Activated naive CD8-positive, alpha-beta T cell (primary cell): ENCODE measurements around the gene VEGFC.

ENCODE experiments used
- H3K27ac Mint-ChIP-seq: one replicate; pipeline ENCODE4 v1.8.0; 2021; ENCODE audit warnings: mixed read lengths
- H3K27me3 Mint-ChIP-seq: one replicate; pipeline ENCODE4 v1.8.0; 2021; ENCODE audit warnings: mixed read lengths
- H3K36me3 Mint-ChIP-seq: one replicate; pipeline ENCODE4 v1.8.0; 2021; ENCODE audit warnings: mixed read lengths
- H3K4me1 Mint-ChIP-seq: one replicate; pipeline ENCODE4 v1.8.0; 2021; ENCODE audit warnings: low read depth, mixed read lengths
- H3K4me3 Mint-ChIP-seq: one replicate; pipeline ENCODE4 v1.8.0; 2021; ENCODE audit warnings: mild to moderate bottlenecking, mixed read lengths
- H3K9me3 Mint-ChIP-seq: one replicate; pipeline ENCODE4 v1.8.0; 2021; ENCODE audit warnings: low read depth, mixed read lengths

VEGFC gene, protein sequence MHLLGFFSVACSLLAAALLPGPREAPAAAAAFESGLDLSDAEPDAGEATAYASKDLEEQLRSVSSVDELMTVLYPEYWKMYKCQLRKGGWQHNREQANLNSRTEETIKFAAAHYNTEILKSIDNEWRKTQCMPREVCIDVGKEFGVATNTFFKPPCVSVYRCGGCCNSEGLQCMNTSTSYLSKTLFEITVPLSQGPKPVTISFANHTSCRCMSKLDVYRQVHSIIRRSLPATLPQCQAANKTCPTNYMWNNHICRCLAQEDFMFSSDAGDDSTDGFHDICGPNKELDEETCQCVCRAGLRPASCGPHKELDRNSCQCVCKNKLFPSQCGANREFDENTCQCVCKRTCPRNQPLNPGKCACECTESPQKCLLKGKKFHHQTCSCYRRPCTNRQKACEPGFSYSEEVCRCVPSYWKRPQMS

GRCh38 chr4:176792326-176793059 is at the start of gene VEGFC:
Gene VEGFC (minus strand): TSS chr4:176792922. CDS start chr4:176792311, 611 bp downstream.
- Mint-ChIP-seq H3K4me3 (peak within 1 kb of the TSS; percentile 65), H3K27me3 (peaks cover 36% of the 10 kb centered on the region), H3K9me3 (no peaks in the 10 kb centered on the region), H3K36me3 (no peaks in the 10 kb centered on the region), H3K4me1 (peaks cover 11% of the 10 kb centered on the region), H3K27ac (no peak within 1 kb of the TSS)

DNA sequence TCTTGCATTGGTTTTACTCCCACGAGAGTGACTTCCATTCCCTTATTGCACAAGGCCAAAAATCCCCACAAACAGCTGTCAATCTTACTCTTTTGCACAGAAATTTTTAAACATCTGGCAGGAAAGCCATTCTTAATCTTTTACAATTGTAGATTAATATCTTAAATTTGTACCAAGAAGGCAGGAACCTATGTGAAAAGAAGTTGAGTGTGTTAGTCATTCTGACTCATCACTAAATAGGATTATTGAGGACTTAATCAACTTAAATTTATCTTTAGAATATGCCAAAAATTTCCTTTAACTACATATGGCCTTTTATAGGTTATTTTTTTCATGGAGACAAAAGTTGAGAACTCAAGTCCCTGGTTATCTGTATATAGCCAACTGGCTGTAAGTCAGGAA is 49.0 kb upstream of the VEGFC start:
- H3K4me1 Mint-ChIP-seq = no peaks in the 10 kb centered on the region
- H3K27ac Mint-ChIP-seq = no peak overlapping the region
- H3K36me3 Mint-ChIP-seq = no peaks in the 10 kb centered on the region
- no peaks in the 10 kb centered on the region for H3K27me3 Mint-ChIP-seq
- H3K9me3 Mint-ChIP-seq = no peaks in the 10 kb centered on the region
- no peak overlapping the region for H3K4me3 Mint-ChIP-seq

GRCh38 chr4:176840166-176840565 is 47.4 kb upstream of the VEGFC start:
- no peak overlapping the region for H3K4me3 Mint-ChIP-seq
- H3K36me3 Mint-ChIP-seq = no peaks in the 10 kb centered on the region
- no peaks in the 10 kb centered on the region for H3K9me3 Mint-ChIP-seq
- H3K27ac Mint-ChIP-seq = no peak overlapping the region
- H3K27me3 Mint-ChIP-seq = no peaks in the 10 kb centered on the region
- no peaks in the 10 kb centered on the region for H3K4me1 Mint-ChIP-seq

GRCh38 chr4:176839656-176840055 is 46.9 kb upstream of the VEGFC start:
- H3K36me3 Mint-ChIP-seq = no peaks in the 10 kb centered on the region
- no peaks in the 10 kb centered on the region for H3K27me3 Mint-ChIP-seq
- no peak overlapping the region for H3K27ac Mint-ChIP-seq
- H3K4me1 Mint-ChIP-seq = no peaks in the 10 kb centered on the region
- H3K4me3 Mint-ChIP-seq = no peak overlapping the region
- no peaks in the 10 kb centered on the region for H3K9me3 Mint-ChIP-seq

DNA sequence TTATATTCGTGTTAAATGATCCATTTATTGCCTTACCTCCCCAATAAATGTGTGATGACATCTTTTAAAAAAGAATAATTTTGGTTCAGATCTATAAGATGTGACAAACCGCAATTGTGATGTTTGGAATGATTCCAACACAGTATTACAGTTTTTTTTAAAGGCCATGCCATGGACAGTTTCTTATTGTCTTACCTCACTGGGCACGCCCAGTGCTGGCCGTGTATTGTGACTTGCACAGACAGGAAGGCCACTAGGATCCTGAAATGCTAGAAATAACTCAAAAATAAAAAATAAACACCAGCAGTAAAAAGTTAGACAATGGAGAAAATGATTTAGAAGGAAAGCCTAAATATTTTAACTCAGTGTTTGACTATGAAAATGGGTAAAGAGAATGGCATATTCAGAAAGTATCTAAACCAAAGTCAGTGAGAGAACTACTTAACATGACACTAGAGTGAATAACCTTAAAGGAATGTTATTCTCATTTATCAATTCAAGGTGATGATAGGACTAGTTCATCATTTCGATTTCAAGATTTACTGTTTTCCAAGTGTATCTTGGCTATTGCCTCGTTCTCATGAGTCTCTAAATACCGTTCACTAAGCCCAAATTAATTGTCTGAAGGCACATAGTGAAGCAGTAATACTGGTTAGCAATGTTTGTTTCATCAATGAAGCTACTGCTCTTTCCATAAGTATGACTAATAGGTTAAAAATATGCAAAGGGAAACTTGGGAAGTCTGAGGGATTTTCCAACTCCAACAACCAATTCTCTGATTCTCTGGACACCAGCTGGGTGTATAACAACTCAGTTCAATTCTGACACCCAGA is 46.1 kb upstream of the VEGFC start:
- Mint-ChIP-seq H3K36me3 (no peaks in the 10 kb centered on the region), H3K4me1 (no peaks in the 10 kb centered on the region), H3K27ac (no peak overlapping the region), H3K27me3 (no peaks in the 10 kb centered on the region), H3K4me3 (no peak overlapping the region), H3K9me3 (no peaks in the 10 kb centered on the region)

DNA sequence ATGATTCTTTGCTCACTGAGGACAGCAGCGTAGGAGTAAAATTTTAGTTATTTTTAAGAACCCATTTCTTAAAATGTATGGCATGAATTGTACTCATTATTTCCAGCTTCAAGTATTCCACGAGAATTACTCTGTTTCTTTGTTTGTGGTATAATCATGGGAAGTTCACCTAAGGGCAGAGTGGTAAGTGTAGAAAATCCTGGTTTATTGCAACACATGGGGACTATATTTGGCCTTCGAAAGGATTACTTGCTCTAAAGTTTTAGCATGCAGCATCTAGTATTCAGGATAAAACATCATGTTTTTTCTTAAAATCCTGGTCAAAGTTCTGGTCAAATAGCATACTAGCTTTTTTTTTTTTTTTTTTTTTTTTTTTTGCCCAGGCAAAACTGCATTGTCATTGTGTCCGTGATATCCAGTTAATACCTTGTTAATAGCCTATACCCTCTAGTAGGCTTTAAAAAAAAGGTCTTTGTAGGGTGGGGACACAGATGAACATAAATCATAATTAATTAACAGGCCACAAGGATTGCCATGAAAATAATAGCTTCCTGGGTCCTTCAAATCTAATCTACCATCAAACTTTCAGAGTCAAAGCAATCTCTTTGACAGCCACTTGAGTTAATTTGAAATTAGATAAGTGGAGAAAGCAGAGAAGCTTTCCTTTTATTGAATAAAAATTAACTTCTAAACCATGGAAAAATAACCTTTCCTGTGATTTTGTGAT is 44.6 kb upstream of the VEGFC start:
- no peaks in the 10 kb centered on the region for H3K36me3 Mint-ChIP-seq
- no peak overlapping the region for H3K27ac Mint-ChIP-seq
- H3K4me1 Mint-ChIP-seq = no peaks in the 10 kb centered on the region
- no peaks in the 10 kb centered on the region for H3K9me3 Mint-ChIP-seq
- no peak overlapping the region for H3K4me3 Mint-ChIP-seq
- H3K27me3 Mint-ChIP-seq = no peaks in the 10 kb centered on the region

DNA sequence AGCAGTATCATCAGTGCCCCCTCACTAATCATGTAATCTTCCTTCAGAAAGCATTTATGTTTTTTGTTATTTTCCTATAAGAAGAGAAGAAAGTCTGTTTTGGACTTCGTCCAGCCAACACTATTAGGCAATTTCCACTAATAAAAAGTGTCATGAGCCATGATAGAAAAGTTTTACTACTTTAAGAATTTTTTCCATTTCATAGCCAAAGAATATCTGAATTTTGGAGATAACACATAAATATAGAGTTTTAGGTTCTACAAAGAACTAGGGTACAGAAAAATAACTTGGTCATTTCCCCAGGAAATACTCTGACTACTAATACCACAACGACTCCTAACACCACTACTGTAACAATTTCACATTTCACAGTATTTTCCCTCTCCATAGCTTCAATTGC is 41.8 kb upstream of the VEGFC start:
- no peaks in the 10 kb centered on the region for H3K4me1 Mint-ChIP-seq
- H3K9me3 Mint-ChIP-seq = no peaks in the 10 kb centered on the region
- no peak overlapping the region for H3K4me3 Mint-ChIP-seq
- H3K36me3 Mint-ChIP-seq = no peaks in the 10 kb centered on the region
- no peak overlapping the region for H3K27ac Mint-ChIP-seq
- H3K27me3 Mint-ChIP-seq = no peaks in the 10 kb centered on the region

- Mint-ChIP-seq H3K4me1 (no peaks in the 10 kb centered on the region), H3K36me3 (no peaks in the 10 kb centered on the region), H3K4me3 (no peak overlapping the region), H3K27ac (no peak overlapping the region), H3K27me3 (no peaks in the 10 kb centered on the region), H3K9me3 (no peaks in the 10 kb centered on the region)
These were observed 40.9 kb upstream of the VEGFC start for GRCh38 chr4:176833400-176834175.

DNA sequence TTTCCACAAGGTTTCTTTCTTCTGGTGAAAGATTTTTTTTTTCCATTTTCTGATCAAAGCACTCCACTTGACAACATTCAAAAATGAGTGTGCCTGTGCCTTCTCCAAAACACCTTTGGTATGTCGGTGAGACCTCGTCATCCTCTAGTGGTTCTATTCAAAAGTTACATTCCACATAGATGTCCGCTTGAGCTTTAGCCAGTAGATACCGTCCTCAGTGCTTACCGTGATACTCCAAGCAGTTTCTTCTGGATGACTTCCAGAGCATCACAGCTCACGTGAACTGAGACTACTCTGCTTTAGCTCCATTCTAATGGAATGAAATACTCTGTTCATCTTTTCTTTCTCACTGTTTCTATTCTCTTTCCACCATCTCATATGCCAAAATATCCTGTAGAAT is 38.2 kb upstream of the VEGFC start:
- Mint-ChIP-seq H3K4me3 (no peak overlapping the region), H3K27ac (no peak overlapping the region), H3K27me3 (no peaks in the 10 kb centered on the region), H3K36me3 (no peaks in the 10 kb centered on the region), H3K4me1 (no peaks in the 10 kb centered on the region), H3K9me3 (no peaks in the 10 kb centered on the region)

DNA sequence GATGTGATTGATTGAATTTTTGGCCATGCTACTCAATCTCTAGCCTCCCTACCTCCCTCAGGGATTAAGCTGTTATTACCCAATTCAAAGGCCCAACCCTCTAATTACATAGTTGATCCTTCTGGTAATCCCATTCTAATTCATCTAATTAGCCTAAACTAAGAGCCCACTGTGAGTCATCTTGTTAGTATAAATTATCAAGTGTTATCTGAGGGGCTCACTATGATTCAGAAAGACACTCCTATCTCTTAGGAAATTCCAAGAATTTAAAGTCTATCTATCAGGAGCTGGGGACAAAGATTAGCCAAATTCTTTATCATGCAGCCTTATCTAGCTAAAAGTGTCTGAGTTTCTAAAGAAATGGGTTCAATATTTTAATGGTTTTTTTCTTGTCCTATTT is 32.9 kb upstream of the VEGFC start:
- no peaks in the 10 kb centered on the region for H3K4me1 Mint-ChIP-seq
- H3K27me3 Mint-ChIP-seq = no peaks in the 10 kb centered on the region
- no peaks in the 10 kb centered on the region for H3K36me3 Mint-ChIP-seq
- H3K4me3 Mint-ChIP-seq = no peak overlapping the region
- no peak overlapping the region for H3K27ac Mint-ChIP-seq
- H3K9me3 Mint-ChIP-seq = no peaks in the 10 kb centered on the region

DNA sequence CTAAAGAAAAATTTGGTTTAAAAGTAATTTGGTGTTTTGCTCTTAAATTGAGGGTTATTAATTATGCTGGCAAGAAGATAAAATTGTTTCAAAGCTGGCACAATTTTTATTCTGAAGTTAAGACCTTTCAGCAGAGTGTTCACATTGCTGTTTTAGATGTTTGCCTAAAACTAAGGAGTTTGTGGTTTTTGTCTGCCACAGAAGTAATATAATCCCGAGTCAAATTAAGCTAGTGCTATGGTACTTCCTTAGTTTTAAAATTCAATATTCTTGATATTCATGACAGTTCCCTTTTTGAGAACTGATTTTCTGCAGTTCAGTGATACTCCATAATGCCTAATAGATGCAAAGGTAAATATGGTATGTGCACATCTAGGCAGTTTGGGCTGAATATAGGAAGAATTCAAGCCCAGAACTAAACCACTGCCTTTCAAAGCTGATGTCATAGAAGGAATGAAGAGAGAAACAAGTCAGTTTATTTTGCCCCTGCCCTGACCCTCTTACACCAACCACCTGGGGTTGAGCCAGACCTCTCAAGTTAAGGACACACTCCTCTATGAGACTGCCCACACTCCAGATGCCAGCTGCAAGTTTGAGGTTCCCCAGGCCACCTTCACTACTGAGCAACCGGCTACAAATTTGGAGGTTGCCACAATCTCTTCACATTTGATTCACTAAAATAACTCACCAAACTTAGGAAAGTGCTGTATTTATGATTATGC is 32.1 kb upstream of the VEGFC start:
- no peaks in the 10 kb centered on the region for H3K27me3 Mint-ChIP-seq
- H3K27ac Mint-ChIP-seq = no peak overlapping the region
- no peak overlapping the region for H3K4me3 Mint-ChIP-seq
- H3K4me1 Mint-ChIP-seq = no peaks in the 10 kb centered on the region
- H3K9me3 Mint-ChIP-seq = no peaks in the 10 kb centered on the region
- H3K36me3 Mint-ChIP-seq = no peaks in the 10 kb centered on the region

- H3K4me1 Mint-ChIP-seq = no peaks in the 10 kb centered on the region
- H3K4me3 Mint-ChIP-seq = no peak overlapping the region
- H3K27me3 Mint-ChIP-seq = no peaks in the 10 kb centered on the region
- H3K9me3 Mint-ChIP-seq = no peaks in the 10 kb centered on the region
- no peak overlapping the region for H3K27ac Mint-ChIP-seq
- no peaks in the 10 kb centered on the region for H3K36me3 Mint-ChIP-seq
These were observed 25.8 kb upstream of the VEGFC start for GRCh38 chr4:176818531-176818930.

- no peaks in the 10 kb centered on the region for H3K36me3 Mint-ChIP-seq
- H3K9me3 Mint-ChIP-seq = no peaks in the 10 kb centered on the region
- no peaks in the 10 kb centered on the region for H3K4me1 Mint-ChIP-seq
- no peak overlapping the region for H3K27ac Mint-ChIP-seq
- no peaks in the 10 kb centered on the region for H3K27me3 Mint-ChIP-seq
- no peak overlapping the region for H3K4me3 Mint-ChIP-seq
These were observed 24.5 kb upstream of the VEGFC start for GRCh38 chr4:176817204-176817603.
